ENCODE data around the gene RMND5B. TPM values are rescaled to one million over a fixed set of nuclear protein-coding genes. Genes with fewer than 3 reads are reported as not detected.
A peak's percentile ranks its signal among the peaks of the same experiment; 100 is the strongest.

RMND5B gene
- total and polyA plus RNA-seq, 2 donors (not counting 1 experiment from before 2014, with no cell fraction given): 46.1 to 52.7 TPM

- H3K9me3 ChIP-seq (ENCODE audit: control extremely low read depth in 1 of 3, control insufficient read depth in 2 of 3, insufficient read depth in 1 of 3, low read length in 2 of 3): no peaks in the 10 kb centered on the region
- H4K20me1 ChIP-seq (ENCODE audit: control insufficient read depth, insufficient read depth, low read length, poor library complexity, severe bottlenecking): peaks cover 84% of the 10 kb centered on the region
- DNase-seq (peak; percentile 88), ATAC-seq (ENCODE audit: low read depth) (peak; percentile 50)
- H3K27ac ChIP-seq (ENCODE audit: low read length in 2 of 2): peak overlapping the region in 1 of 2 donors; percentile 26
- ChIA-PET POLR2A (interaction anchor here (1.0 to 1.7 kb wide), 5 partner anchors 10 to 611 kb away, joined by 3 to 7 read pairs (median 4); partner anchors contain the start of gene NHP2), CTCF (interaction anchor here (0.5 to 8.6 kb wide), 19 partner anchors 10 to 766 kb away, joined by 3 to 92 read pairs (median 7); partner anchors contain the start of genes NHP2 and RMND5B)
- peaks cover 0 to 42% of the 10 kb centered on the region in 2 experiments for H3K36me3 ChIP-seq (replicated peaks in 1 of 2; ENCODE audit: control extremely low read depth in 1 of 2, control insufficient read depth in 1 of 2, extremely low read depth in 1 of 2, insufficient read depth in 2 of 2, low read length in 1 of 2)
- H3K27me3 ChIP-seq (replicated peaks in 1 of 4; ENCODE audit: control extremely low read depth in 1 of 4, control insufficient read depth in 3 of 4, insufficient read depth in 4 of 4, low read length in 3 of 4): no peaks in the 10 kb centered on the region
- H3K4me3 ChIP-seq (ENCODE audit: control extremely low read depth in 1 of 5, extremely low read depth in 1 of 5, insufficient read depth in 1 of 5, low read depth in 2 of 5, low read length in 4 of 5): peak overlapping the region in 4 of 5 experiments; percentile 18 to 34 (median 32)
- Mint-ChIP-seq H3K27me3 (no peaks in the 10 kb centered on the region), H3K4me3 (peak overlapping the region; percentile 82), H3K4me1 (peaks cover 69% of the 10 kb centered on the region), H3K27ac (peak overlapping the region; percentile 88), H3K9me3 (ENCODE audit: insufficient read depth) (no peaks in the 10 kb centered on the region)
- H3K9ac ChIP-seq (ENCODE audit: low read length): peak overlapping the region; percentile 13
- H3K79me2 ChIP-seq (ENCODE audit: control insufficient read depth, insufficient read depth, low read length): peaks cover 63% of the 10 kb centered on the region
- peaks cover 66 to 69% of the 10 kb centered on the region in 2 donors for H3K4me1 ChIP-seq (ENCODE audit: control insufficient read depth in 2 of 2, insufficient read depth in 2 of 2, low read length in 2 of 2)
- TF ChIP-seq CTCF (IDR thresholded peaks at IDR 0.05): peak; percentile 80
- TF ChIP-seq EZH2 (IDR thresholded peaks at IDR 0.05; ENCODE audit: borderline replicate concordance, insufficient read depth, low read depth, low read length, poor library complexity, severe bottlenecking): no peak
- H2AFZ ChIP-seq (ENCODE audit: insufficient read depth, low read depth, low read length, poor library complexity, severe bottlenecking): peak overlapping the region; percentile 32
- intact Hi-C loops (cut with micrococcal nuclease): loop anchor here (1.0 kb wide), 1 partner anchor 10 kb away; no protein-coding TSS in a partner anchor
- 22% methylated on average over 28 of the region's 29 CpGs for WGBS (ENCODE audit: insufficient coverage)
- H3K4me2 ChIP-seq (replicated peaks; ENCODE audit: low read depth, low read length, poor library complexity, severe bottlenecking): peak overlapping the region; percentile 95
Measured at GRCh38 chr5:178120607-178121357, 10.0 kb upstream of the RMND5B start.
